Fibroblast of lung (primary cell): Measurements from ENCODE around the gene MACROD2. TPM values are rescaled to one million over a fixed set of nuclear protein-coding genes. Genes with fewer than 3 reads are reported as not detected.

Experiments
- DNase-seq, 2 donors: peaks; one replicate each; pipeline versions ENCODE4 v3.0.0 to v3.0.0-alpha.2; 2010; ENCODE audit warnings: low read depth in 2 of 2
- H2AFZ ChIP-seq: 2 replicates; pipeline ENCODE4 v1.5.1; 2012; ENCODE audit warnings: low read length, control low read depth, inconsistent platforms
- H3K27ac ChIP-seq: 2 replicates; pipeline ENCODE4 v1.5.1; 2011; ENCODE audit warnings: low read length, control low read depth; ENCODE audit not compliant: insufficient read depth
- H3K27me3 ChIP-seq: 2 replicates; pipeline ENCODE4 v1.5.1; 2011; ENCODE audit warnings: mild to moderate bottlenecking, low read length; ENCODE audit not compliant: control insufficient read depth, insufficient read depth
- H3K36me3 ChIP-seq: 2 replicates; pipeline ENCODE4 v1.5.1; 2011; ENCODE audit warnings: low read length; ENCODE audit not compliant: control insufficient read depth, insufficient read depth
- H3K4me1 ChIP-seq: 2 replicates; pipeline ENCODE4 v1.5.1; 2011; ENCODE audit warnings: low read length; ENCODE audit not compliant: control insufficient read depth, insufficient read depth; ENCODE audit errors: extremely low read depth
- H3K4me2 ChIP-seq: 2 replicates; pipeline ENCODE4 v1.5.1; 2011; ENCODE audit warnings: low read length, control low read depth; ENCODE audit not compliant: insufficient read depth; ENCODE audit errors: extremely low read depth
- H3K4me3 ChIP-seq, 4 experiments: fragments of 200-600 bp in 1 of 4; sonication (generic) in 1 of 4; replicated peaks in 1 of 4; 2 replicates each; pipeline ENCODE4 v1.5.1; 2011 to 2016; ENCODE audit warnings: low read length in 4 of 4, low read depth in 3 of 4, mild to moderate bottlenecking in 3 of 4, control low read depth in 2 of 4, inconsistent platforms in 1 of 4, mixed read lengths in 1 of 4; ENCODE audit not compliant: insufficient read depth in 1 of 4; ENCODE audit errors: control extremely low read depth in 1 of 4
- H3K79me2 ChIP-seq: 2 replicates; pipeline ENCODE4 v1.5.1; 2012; ENCODE audit warnings: mild to moderate bottlenecking, low read length, inconsistent platforms; ENCODE audit not compliant: control insufficient read depth, insufficient read depth
- H3K9ac ChIP-seq: 2 replicates; pipeline ENCODE4 v1.5.1; 2011; ENCODE audit warnings: mild to moderate bottlenecking, low read length, control low read depth; ENCODE audit not compliant: insufficient read depth
- H3K9me3 ChIP-seq: 2 replicates; pipeline ENCODE4 v1.5.1; 2012; ENCODE audit warnings: low read depth, low read length; ENCODE audit not compliant: control insufficient read depth, insufficient read depth
- H4K20me1 ChIP-seq: 2 replicates; pipeline ENCODE4 v1.5.1; 2011; ENCODE audit warnings: low read length; ENCODE audit not compliant: control insufficient read depth, insufficient read depth; ENCODE audit errors: extremely low read depth
- EZH2 ChIP-seq: IDR thresholded peaks from 2 replicates; pipeline ENCODE4 v1.5.1; 2012; ENCODE audit warnings: low read length, control low read depth, mild to moderate bottlenecking; ENCODE audit errors: missing control alignments
- polyA plus RNA-seq, 2 donors: library from polyadenylated mRNA; depleted of rRNA in 1 of 2; stranded (reverse) in 1 of 2; unstranded in 1 of 2; fragments of >200 nt; gene quantifications; 2 replicates each; pipeline ENCODE4 v1.2.1, GENCODE V29; 2011 to 2012; ENCODE audit warnings: missing spikeins in 1 of 2
- total RNA-seq: library from RNA; depleted of rRNA; stranded (reverse); fragments of >200 nt; gene quantifications from 2 replicates; pipeline ENCODE4 v1.2.1, GENCODE V29; 2014
- TF ChIP-seq, protein P1 (sequence below), 2 donors: IDR thresholded peaks in 1 of 2; conservative IDR thresholded peaks in 1 of 2; 1 replicate in 1 of 2; 2 replicates in 1 of 2; pipeline ENCODE4 v1.5.1; 2011 to 2012; ENCODE audit warnings: low read length in 2 of 2, control low read depth in 1 of 2, inconsistent platforms in 1 of 2, low read depth in 1 of 2, mild to moderate bottlenecking in 1 of 2

The MACROD2 gene
- total and polyA plus RNA-seq, 2 donors (not counting 1 experiment from before 2014, with no cell fraction given), result 0.54 to 1.7 TPM

DNA sequence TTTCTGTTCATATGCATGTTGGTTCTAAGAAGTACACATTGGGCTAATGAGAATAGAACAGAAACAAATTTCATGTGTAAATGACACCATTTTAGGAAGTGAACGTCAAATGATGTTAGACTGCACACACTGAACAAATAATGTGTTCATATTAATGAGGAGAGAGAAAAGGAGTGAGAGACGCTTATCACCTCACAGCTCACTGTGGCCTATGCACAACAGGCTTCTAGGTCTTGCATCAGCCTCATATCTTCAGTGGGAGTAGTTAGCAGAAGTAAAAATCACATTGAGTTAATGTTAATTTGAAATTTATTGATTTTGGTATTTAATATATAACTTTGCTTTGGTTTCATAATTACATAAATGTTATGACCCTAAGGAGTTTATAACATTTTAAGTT is 454.9 kb downstream of the MACROD2 start:
- DNase-seq, result no peak
- no peak for TF ChIP-seq EZH2
- TF ChIP-seq, protein P1, sequence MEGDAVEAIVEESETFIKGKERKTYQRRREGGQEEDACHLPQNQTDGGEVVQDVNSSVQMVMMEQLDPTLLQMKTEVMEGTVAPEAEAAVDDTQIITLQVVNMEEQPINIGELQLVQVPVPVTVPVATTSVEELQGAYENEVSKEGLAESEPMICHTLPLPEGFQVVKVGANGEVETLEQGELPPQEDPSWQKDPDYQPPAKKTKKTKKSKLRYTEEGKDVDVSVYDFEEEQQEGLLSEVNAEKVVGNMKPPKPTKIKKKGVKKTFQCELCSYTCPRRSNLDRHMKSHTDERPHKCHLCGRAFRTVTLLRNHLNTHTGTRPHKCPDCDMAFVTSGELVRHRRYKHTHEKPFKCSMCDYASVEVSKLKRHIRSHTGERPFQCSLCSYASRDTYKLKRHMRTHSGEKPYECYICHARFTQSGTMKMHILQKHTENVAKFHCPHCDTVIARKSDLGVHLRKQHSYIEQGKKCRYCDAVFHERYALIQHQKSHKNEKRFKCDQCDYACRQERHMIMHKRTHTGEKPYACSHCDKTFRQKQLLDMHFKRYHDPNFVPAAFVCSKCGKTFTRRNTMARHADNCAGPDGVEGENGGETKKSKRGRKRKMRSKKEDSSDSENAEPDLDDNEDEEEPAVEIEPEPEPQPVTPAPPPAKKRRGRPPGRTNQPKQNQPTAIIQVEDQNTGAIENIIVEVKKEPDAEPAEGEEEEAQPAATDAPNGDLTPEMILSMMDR (conservative IDR thresholded peaks at IDR 0.05 in 1 of 2, IDR thresholded peaks at IDR 0.05 in 1 of 2; ENCODE audit: low read depth in 1 of 2, low read length in 2 of 2), result no peak
- no peaks in the 10 kb centered on the region for H3K9me3 ChIP-seq
- peaks cover 4% of the 10 kb centered on the region for H3K4me1 ChIP-seq
- H3K4me3 ChIP-seq, result no peak overlapping the region
- no peak overlapping the region for H3K4me2 ChIP-seq
- no peak overlapping the region for H3K9ac ChIP-seq
- H4K20me1 ChIP-seq, result no peaks in the 10 kb centered on the region
- no peak overlapping the region for H2AFZ ChIP-seq
- no peaks in the 10 kb centered on the region for H3K79me2 ChIP-seq
- H3K27me3 ChIP-seq, result no peaks in the 10 kb centered on the region
- H3K27ac ChIP-seq, result no peak overlapping the region
- H3K36me3 ChIP-seq, result no peaks in the 10 kb centered on the region

DNA sequence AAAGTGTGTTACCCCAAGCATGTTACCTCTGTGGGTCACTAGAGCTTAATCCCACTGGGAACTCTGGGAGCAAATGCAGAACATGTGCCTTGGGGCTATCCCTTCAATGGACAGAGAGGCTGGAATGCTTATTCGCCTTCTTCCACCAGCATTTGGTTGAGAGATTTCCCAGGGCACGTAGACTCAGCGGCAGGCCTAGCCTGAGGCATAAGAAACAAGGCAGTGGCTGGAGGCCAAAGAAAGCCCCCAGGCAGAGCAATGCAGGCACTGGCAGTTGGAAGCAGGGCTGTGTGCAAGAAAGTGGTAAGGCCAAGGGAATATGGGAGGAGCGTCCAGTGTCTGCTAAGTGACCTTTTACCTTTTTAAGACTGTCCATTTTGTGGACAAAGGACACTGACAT is 456.1 kb downstream of the MACROD2 start:
- Histone ChIP-seq H3K4me3 (no peak overlapping the region), H3K9me3 (no peaks in the 10 kb centered on the region), H3K4me2 (no peak overlapping the region), H3K79me2 (no peaks in the 10 kb centered on the region), H3K27me3 (no peaks in the 10 kb centered on the region), H3K36me3 (no peaks in the 10 kb centered on the region), H3K4me1 (no peaks in the 10 kb centered on the region), H3K27ac (no peak overlapping the region), H2AFZ (no peak overlapping the region), H4K20me1 (no peaks in the 10 kb centered on the region), H3K9ac (no peak overlapping the region)
- TF ChIP-seq, protein P1 (conservative IDR thresholded peaks at IDR 0.05 in 1 of 2, IDR thresholded peaks at IDR 0.05 in 1 of 2; ENCODE audit: low read depth in 1 of 2, low read length in 2 of 2), result no peak
- TF ChIP-seq EZH2, result no peak
- DNase-seq, result no peak

DNA sequence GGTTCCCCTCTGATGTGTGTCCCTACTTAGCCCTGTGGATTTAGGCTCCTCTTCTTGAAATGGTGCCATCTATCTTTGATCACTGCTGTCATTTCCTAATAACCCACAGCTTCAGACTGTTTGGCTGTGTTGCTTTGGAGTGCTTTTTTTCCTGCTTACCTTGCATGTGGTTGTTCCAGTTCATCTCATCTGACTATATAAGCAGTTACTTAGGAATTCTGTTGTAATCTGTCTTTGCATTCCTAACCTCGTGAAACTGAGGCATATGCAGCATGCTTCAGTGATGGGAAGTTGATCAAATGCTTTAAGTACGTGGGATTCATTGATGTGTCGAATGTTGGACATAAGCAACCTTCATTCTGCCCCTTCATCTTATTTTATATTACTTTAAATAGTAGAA is 457.9 kb downstream of the MACROD2 start:
- no peak for TF ChIP-seq EZH2
- TF ChIP-seq, protein P1 (conservative IDR thresholded peaks at IDR 0.05 in 1 of 2, IDR thresholded peaks at IDR 0.05 in 1 of 2; ENCODE audit: low read depth in 1 of 2, low read length in 2 of 2), result no peak
- Histone ChIP-seq H3K27ac (no peak overlapping the region), H3K36me3 (no peaks in the 10 kb centered on the region), H3K9ac (no peak overlapping the region), H3K4me3 (no peak overlapping the region), H3K4me1 (no peaks in the 10 kb centered on the region), H4K20me1 (no peaks in the 10 kb centered on the region), H2AFZ (no peak overlapping the region), H3K27me3 (no peaks in the 10 kb centered on the region), H3K79me2 (no peaks in the 10 kb centered on the region), H3K4me2 (no peak overlapping the region), H3K9me3 (no peaks in the 10 kb centered on the region)
- DNase-seq, result no peak
